GM21447 (cell line): ENCODE measurements around the gene PTPRD.
"Not testable (repeated sequence)": the region's sequence is repeated elsewhere in the genome, so short reads cannot be mapped to it uniquely, and the experiment has no call there.

Experiments
- ATAC-seq: cut with Tn5 transposase; IDR thresholded peaks from one replicate; pipeline ENCODE4 v1.9.1; 2021; ENCODE audit not compliant: unreplicated experiment

The PTPRD gene

DNA sequence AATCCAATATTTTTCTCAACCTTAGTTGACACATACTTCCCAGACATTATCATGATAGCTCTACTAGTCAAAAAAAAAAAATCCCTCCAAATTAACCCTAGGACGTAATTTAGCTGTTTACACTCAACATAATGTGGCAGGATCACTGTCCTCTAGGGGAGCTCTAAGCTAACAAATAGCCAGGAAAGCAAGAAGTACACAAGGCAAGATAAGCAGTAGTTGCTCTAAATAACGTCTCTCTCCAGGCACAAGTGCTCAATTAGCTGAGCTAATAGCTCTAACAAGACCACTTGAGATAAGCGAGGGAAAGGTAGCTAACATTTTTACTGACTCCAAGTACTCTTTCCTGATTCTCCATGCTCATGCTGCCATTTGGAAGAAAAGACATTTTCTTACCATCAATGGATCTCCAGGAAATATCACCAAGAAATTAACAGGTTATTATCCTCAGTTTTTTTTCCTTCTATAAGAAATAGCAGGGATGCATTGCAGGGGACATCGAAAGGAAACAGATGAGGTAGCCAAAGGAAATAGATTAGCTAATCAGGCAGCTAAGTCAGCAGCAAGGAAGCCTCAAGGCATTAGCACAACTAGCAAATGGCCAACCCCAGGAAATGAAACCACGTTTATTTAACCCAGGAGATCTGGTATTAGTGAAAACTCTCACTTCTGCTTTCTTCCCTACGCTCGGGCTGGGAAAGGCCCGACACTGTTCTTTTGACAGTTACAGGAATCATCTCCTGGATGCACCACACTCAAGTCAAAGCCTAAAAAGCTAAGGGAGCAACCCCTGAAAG, 614.1 kb downstream of the PTPRD start:
- ATAC-seq: peak; percentile 74

DNA sequence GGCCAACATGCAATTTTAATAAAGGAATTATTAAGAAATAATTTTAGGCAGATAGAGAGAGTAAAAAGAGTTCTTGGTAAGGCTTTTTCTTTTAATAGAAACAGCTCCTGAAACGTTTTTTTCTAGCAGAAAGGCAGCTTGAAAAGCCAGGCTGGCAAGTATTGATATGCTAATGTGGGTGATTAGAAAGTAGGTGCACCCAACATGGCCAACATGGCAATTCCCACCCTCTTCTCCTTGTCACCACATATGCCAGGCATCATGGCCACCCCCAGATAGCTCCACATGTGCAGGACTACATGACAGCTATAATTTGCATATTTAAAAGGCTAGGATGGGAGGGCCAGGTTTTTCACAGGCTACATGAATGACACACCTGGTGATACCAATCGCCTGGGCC, 615.2 kb downstream of the PTPRD start:
- no peak for ATAC-seq

DNA sequence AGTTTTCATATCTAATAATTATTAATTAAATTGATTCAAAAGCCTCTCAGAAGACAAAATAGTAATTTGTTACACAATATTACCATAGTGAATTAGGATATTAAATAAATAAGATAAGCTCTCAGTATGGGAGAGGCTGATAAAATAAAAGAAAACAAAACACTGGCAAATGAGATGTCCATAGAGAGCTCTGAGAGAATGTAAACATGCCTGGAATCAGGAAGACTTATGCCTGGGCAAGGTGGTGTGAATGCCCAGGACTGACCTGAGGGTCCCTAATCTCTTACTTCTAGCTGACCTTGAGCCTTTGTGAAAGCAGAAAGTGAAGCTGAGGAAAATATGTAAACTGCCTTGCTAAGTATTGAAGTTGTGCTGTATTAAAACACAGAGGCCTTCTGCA, 616.5 kb downstream of the PTPRD start:
- ATAC-seq: no peak

DNA sequence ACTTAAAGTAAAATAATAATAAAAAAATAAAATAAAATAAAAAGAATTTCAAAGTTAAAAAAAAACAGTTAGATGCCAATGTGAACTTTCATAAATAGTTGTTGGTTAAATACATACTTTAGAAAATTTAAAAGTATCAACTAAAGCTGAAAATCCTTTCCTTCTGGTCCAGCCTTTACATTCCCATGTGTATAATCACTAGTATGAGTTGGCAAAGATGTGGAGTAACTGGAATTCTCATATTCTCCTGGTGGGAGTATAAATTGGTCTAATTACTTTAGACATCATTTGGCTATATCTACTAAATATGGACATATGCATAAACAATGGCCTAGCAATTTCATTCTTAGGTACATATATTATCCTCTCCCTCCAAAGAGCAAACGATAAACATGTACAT, 619.9 kb downstream of the PTPRD start:
- ATAC-seq: no peak

DNA sequence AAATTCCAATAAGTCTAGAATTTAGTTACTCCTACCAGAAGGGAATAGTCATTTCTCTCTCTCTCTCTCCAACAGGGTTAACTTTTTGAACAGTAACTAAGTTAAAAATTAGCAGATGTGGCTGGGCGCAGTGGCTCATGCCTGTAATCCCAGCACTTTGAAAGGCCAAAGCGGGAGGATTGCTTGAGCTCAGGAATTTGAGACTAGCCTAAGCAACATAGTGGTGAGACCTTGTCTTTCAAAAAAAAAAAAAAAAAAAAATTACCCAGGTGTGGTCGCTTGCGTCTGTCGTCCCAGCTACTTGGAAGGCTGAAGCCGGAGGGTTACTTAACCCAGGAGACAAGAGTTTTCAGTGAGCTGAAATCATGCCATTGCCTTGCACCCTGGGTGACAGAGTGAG, 639.7 kb downstream of the PTPRD start:
- ATAC-seq: no peak

DNA sequence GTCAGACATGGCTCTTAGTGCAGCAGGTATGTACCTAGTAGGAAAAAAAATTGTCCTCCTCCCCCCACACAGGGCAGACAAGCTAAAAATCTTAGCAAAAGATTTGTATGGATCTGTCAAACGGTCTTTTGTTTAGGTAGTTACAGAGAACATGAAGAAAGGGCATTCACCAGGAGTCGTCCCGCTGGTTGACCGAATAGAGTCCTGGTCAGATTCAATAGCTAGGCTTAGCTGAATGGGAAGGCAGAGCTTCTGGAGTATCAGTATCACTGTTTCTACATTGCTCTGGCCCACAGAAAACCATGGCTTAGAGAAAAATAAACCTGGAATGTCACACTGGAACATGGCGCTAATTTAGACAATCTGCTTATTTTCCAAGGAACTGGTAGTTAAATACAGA, 642.3 kb downstream of the PTPRD start:
- ATAC-seq: no peak

DNA sequence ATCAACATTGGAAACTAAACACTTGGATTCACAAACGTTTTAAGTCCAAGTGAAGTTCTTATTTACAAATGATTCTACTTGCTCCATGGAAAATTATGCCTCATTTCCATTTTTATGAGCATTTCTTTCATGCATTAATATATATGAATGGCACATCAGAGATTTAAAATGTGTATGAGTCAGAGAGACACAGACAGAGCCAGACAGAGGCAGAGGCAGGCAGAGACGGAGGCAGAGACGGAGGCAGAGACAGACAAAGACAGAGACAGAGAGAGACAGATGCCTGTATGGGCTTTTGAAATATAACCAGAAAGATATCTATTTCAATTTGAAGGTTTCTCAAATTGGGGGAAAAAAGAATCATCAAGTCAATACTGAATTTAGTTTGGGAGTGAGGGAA, 649.0 kb downstream of the PTPRD start:
- ATAC-seq: no peak

DNA sequence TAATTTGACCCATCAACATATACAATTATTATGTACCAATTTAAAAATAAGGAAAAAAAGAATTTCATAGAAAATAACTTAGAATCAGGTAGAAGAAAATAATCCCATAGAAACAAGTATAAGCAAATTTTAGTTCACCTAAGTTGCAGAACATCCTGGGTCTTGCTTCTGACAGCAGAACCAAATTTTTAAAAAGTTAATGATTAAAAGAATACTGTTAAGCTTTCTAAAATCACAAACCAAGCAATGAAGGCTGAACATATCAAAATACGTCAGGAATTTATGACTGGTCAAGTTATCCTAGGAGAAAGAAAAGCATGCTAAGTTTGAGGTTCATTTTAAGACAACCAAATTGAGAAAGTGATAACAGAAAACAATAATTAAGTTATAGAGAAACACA, 650.9 kb downstream of the PTPRD start:
- no peak for ATAC-seq

DNA sequence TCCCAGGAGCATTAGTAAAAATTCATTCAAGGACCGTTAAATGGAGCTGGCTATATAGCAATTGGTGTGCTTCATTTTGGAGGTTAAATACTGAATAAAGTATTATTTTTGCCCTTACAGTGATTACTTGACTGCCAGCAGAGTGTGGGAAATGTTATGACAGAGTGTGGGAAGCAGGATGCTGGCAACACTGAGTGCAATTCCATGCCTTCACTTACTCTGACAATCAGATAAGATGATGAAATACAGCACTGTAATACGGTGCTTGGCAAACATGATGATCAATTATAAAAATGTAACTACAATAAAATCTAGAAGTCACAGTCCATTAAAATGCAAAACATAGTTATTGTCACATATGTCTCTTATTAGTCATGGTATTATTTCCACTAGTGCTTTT, 651.3 kb downstream of the PTPRD start:
- ATAC-seq: no peak

DNA sequence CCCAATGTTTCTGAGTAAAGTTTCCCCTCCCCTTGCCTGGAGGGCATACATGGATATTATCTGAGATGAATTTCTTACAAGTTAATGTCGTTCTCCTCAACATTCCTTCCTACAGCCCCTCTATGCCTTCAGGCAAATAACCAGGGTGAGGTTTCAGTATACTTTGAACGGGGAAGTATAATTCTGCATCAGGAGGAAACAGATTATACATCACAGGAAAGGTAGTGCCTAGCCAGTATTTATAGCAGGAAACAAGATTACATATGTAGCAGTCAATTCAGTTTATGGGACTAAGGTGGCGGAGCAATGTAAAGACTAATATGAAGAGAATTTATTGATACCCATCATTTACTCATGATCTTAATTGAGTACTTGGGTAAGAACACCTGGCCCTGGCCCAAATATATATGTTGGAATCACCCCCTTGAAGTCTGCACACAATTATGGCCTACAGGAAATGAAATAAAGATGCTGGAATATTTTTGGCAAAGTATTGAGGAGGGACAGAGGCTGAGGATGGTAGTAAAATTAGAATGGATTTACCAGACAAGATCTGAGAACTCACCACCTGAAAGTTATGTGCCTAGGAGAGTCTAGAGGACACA, 661.1 kb downstream of the PTPRD start:
- no peak for ATAC-seq

DNA sequence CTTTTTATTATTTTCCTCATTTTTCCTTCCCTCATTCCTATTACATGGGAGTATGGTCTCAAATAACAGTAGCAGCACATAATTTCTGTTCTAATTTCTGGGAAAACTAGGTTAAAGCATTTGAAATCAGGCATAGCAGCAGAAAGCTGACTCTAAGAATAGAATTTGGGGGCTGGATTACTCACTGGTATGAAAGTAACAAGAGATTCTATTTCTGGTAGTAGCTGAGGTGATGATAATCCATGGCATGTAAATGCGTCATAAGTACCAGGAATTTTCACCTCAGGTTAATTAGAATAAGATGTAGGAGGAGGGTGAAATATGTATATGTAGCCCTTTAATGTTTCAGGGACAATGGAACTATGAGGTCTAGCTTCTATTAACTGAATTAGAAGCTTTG, 662.0 kb downstream of the PTPRD start:
- no peak for ATAC-seq

DNA sequence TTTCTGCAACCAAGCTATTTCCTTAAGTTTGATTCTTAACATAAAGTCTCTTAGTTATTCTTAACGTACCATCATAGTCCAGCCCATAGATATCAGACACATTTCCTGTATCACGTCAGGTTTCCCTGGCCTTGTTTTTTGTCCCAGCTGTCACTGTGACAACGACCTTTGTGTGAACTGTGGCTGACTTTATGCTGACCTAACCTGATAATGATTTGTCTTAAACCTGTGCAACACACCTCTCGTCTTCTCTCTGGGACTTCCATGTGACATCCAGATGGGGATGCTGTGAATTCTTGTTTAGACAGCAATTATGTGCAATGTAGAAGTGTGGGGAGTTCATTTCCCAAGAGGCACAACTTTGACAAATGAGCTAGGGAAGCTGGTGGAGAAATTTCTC, 662.8 kb downstream of the PTPRD start:
- ATAC-seq: no peak

DNA sequence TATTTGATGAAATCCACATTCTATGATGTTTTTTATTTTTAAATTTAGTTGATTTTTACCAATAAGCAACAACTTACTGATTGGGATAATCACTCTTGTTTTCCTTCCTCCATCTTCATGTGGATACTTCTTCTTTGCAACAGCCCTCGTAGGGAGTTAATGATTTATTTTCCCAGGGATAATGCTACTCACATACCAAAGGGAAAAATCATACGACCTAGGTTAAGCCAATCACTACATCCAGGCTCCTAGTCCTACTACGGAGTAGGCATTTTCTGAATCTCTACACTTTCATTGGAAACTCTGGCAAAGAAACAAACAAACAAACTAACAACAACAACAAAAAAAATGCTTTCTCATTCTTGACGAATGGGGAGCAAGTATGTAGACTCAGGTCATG, 663.4 kb downstream of the PTPRD start:
- ATAC-seq: no peak

DNA sequence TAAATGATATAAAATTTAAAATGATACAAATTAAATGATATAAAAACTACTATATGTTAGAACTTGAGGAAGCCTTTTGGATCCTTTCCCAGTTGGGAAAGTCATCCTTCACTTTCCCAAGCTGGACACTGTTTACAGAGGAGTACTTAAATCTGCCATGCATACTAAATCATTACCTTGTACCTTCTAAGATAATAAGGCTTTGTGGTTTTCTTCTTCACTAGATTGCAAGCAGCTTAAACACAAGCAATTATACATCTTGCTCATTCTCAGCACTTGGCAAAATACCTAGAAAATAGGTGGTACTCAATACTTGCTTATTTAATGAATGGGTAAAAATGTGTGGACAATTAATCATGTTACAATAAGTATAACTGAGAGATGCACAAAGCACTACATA, 666.8 kb downstream of the PTPRD start:
- ATAC-seq: no peak

DNA sequence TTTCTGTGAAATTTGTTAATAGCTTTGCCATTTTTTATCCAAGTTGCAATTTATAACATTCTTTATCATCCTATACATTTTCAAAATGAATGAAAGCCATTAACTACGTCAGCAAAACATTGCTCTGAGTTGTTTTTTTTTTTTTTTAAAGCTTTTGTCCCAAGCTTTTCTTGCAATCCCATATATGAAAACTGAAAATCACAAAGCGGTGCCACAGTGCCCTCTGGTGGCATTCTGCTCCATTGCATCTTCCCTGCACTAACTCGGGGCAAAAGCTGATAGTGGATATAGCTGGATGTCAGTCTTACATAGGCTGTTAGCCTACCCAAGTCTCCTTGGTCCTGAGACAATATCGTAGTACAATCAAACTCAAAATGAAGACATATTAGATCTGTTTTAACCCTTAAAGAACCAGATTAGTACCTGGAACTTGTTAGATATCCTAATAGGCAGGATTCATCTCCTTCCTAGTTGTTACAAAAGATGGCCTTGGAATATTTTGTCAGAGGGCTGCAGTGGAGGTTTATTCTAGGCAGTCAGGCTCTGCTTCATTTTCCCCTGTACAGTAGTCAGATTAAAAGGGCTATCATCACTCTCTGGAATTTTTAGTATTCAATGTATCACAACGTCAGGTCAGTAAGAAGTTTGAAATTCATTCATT, 669.9 kb downstream of the PTPRD start:
- peak; percentile 81 for ATAC-seq

DNA sequence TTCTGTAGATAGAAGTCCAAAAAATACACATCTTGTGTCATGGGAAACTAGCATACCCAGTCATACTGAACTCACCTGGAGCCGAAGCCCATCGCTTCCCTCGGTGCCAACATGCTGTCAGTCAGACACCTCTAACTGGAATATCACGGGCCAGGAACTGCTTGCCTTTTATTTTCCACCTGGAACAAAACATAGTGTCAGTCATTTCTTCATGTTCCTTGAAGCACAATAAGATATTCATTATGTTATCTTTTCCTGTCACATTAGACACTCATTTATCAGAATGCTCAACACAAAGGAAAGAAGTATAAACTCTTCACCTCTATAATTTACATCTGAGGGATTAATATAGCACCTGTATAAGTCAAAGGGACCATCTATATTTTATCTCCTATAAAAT, 674.4 kb downstream of the PTPRD start:
- no peak for ATAC-seq

DNA sequence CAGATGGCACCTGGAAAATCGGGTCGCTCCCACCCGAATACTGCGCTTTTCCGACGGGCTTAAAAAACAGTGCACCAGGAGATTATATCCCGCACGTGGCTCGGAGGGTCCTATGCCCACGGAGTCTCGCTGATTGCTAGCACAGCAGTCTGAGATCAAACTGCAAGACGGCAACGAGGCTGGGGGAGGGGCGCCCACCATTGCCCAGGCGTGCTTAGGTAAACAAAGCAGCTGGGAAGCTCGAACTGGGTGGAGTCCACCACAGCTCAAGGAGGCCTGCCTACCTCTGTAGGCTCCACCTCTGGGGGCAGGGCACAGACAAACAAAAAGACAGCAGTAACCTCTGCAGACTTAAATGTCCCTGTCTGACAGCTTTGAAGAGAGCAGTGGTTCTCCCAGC, 681.3 kb downstream of the PTPRD start:
- ATAC-seq: not testable (repeated sequence)

DNA sequence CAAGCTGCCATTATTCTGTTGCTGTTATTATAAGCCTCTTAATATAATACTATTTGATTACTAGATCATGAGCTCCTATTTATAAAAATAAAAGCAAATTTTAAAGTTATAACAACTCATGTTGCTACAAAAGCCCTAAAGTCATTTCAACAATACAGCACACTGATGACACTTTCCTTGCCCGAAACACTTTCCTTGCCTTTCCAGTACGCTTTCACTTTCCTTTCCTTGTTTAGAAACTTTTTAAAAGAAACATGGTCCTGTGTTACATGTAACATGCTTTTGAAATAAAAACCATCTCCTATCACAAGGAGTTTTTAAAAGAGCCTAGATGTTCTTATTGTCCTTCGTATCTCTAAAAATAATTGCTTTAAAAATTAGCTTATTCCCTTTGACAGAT, 688.4 kb downstream of the PTPRD start:
- ATAC-seq: peak; percentile 70

DNA sequence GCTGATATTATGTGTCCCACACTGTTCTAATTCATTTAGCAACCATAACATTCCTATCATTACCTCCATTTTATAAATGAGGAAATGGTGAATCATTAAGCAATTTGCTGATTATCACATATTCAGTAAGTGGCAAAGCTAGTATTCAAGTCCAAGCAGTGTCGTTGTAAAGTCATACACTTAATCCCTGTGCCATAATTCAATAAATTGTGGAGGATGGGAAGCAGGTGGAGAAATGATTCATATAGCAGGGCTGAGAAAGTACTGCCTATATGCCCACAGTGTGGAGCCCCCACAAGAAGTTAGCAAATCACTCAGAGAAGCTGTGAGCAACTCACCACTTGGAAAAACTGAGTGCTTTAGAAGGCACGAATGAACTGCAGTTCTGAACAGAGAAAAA, 691.0 kb downstream of the PTPRD start:
- no peak for ATAC-seq

DNA sequence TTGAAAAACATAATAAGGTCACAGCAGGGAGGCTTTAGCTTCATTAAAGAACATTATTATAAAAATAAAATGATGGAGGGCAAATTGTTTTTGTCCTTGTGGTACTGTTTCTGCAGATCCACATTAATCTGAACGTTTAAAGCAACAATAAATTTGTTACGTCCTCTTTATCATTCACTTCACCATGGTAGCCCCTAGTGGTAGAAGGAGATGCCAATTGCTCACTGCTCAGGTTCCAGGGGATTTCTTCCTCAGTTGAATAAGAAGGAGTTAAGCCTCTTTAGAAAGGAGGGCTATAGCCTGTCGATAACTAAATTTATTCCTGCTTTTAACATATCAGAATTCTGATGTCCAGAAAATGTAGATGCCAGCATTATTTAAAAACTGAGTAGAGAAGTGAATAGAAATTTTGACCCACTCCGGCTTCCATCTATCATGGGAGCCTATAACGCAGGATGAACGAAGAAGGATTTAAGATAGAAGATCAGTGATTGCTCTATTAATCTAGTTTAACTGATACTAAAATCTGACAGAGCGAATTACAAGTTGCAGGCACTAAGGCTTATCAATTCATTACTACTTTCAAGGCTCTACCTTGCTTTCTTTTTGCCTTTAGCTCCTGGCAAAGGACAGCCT, 692.3 kb downstream of the PTPRD start:
- ATAC-seq: no peak

DNA sequence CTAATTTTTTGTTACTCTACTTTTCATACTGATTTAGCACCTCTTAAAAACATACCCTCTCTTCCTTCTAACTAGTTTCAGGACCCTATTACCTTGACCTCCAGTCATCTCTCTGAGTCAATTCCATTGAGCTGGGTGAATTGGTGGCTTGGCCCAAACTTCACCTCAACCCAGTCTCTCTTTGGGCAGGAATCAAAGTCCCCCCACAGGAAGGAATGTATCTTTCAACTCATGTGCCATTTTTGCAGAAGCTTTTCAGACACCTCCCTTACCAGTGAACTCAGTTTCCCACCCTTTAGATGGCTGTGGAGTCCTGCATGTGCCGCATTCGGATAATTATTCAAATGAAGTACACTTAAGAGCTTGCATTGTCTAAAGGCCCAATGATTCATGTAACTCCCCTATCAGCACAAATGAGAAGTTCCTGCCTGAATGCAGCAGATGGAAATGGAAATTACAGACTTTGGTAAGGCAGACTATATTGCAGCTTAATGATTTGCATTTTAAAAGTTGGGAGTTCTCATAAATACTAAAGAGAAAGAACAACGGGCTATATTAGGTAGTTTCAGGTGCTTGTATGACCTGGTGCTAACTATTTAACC, 693.5 kb downstream of the PTPRD start:
- no peak for ATAC-seq

DNA sequence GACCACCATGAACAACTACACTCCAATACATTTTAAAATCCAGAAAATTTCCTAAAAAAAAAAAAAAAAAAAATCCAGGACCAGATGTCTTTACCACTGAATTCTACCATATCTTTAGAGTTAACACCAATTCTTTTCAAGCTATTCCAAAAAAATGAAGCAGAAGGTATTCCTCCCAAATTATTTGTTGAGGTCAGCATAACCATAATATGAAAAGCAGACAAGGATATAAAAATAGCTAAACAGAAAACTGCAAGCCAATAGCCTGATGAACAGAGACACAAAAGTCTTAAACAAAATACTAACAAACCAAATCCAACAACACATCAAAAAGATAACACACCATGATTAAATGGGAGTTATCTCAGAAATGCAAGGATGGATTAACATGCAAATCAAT, 695.4 kb downstream of the PTPRD start:
- no peak for ATAC-seq
